Middle frontal gyrus (tissue), 1 donor: ENCODE results near the gene PPHLN1.
A peak's percentile ranks its signal among the peaks of the same experiment; 100 is the strongest.
"Not testable (repeated sequence)": the region's sequence is repeated elsewhere in the genome, so short reads cannot be mapped to it uniquely, and the experiment has no call there.

Experiments used
- DNase-seq: peaks from one replicate; pipeline ENCODE4 v3.0.0-alpha.2; 2015; ENCODE audit warnings: low spot score; ENCODE audit errors: extremely low spot score

The PPHLN1 gene

DNA sequence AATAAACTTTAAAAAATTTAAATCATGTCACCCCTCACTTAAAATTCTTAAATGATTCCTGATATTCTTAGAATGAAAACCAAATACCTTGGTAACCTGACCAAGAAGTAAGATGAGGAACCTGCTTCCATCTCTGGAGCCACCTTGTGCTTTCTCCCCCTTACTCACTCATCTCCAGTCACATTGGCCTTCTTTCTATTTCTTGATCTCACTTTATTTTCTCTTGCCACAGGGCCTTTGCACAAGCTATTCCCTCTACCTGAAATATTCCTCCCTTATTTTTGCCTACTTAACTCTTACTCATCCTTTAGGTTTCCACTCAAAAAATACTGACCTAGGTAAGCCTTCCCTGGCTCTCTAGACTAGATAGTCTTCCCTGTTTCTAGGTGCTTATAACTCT, 5.2 kb upstream of the PPHLN1 start:
- no peak for DNase-seq

DNA sequence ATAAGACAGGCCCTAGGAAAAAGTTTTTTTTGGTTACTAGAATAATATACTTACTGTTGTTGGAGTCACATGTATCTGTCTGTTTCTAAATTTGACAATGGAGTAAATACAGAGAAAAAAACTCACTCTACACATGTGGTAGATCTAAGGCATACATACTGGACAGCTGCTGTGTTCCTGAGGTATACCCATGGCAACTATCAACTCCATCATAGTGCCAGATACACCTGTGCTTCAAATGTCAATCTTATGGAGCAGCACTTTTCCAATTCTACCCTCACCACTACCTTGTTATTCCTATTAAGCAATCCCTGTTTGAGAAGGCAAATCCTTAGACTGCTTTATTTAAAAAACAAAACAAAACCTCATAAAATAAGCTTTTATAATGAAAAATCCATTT, 3.4 kb upstream of the PPHLN1 start:
- DNase-seq = no peak

DNA sequence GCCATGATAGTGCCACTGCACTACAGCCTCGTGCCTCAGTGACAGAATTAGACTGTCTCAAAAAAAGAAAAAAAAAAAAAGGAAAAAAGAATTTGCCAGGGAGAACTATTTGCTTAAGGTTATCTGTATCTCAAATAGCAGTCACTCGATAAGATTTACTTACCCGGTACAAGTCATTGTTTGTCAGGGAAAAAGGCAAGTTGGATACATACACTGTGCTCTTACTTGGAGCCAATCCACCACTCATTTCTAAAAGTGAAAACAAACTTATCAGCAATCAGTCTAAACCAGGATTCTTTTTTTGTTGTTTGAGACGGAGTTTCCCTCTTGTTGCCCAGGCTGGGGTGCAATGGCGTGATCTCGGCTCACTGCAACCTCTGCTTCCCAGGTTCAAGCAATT, 2.1 kb upstream of the PPHLN1 start:
- no peak for DNase-seq

DNA sequence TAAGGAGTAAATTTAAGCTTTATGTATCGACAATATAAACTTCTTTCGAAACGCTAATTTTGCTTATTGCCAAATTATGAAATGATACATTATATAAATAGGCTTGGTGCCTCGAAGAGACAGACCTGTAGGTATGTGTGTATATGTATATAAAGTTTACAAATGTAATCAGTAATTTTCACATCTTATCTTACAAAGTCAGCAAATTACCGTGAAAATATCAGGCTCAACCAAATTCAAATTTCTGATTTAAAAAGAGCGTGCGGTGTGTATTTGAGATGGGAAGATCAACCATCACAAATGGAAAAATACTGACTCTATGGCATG, 678 bp upstream of the PPHLN1 start:
- no peak for DNase-seq

DNA sequence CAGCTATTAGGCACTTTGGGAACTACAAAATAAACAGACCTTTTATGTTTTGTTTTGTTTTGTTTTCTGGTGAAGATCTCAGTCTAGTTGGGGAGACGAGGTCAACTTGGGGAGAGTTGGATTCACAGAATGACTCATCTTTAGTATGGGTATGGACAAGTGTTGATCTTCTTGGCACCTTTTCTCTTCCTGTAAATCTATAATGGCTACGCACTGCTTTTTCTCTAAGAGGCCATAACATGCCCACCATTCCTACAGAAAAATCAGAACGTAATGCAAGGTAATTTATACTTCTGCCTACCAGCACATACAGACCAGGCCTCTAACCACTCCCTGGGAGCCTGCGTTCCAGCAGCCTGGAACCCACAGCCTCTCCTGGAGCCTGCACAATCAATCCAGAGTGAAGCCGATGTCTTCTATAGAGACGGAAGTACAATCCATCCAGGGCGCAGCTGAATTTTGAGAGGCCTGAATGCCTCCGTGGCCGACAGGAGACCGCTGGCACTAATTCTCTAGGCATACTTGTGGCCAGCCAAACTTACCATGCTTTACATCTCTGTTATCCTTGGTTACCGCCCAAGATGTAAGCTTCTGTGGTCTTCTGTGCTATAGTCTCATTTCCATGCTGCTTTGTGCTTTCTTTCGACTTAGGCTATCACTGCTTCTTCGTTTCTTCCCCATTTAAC, 717 bp downstream of the PPHLN1 start:
- DNase-seq = no peak

DNA sequence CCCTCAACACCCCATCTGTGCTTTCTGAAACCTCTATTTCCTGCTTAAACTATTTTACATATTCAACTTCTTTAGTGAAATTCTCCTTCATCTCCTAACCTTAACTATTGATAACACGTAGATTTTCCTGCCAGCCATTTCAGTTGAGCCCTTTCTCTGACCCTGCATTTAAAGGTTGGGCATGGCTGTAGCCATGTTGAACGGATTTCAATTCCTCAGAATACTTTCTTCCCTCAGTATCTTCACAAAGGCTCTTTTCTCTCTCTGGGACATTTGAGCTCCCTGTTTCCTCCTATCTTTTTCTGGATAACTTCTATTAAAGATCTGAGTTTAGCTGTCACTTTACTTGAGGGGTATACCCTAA, 1.2 kb downstream of the PPHLN1 start:
- DNase-seq = no peak

DNA sequence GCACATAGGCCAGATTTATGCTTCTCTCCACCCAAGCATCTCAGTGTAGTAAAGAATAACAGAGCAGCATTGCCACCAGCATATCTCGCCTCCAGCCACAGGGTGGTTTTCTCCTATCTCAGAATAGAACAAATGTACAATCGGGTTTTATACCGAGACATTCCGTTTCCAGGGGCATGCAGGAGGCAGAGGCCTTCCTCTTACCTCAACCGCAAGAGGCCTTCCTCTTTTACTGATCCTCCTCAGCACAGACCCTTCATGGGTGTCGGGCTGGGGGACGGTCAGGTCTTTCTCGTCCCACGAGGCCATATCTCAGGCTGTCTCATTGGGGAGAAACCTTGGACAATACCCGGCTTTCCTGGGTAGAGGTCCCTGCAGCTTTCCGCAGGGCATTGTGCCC, 4.1 kb downstream of the PPHLN1 start:
- not testable (repeated sequence) for DNase-seq

DNA sequence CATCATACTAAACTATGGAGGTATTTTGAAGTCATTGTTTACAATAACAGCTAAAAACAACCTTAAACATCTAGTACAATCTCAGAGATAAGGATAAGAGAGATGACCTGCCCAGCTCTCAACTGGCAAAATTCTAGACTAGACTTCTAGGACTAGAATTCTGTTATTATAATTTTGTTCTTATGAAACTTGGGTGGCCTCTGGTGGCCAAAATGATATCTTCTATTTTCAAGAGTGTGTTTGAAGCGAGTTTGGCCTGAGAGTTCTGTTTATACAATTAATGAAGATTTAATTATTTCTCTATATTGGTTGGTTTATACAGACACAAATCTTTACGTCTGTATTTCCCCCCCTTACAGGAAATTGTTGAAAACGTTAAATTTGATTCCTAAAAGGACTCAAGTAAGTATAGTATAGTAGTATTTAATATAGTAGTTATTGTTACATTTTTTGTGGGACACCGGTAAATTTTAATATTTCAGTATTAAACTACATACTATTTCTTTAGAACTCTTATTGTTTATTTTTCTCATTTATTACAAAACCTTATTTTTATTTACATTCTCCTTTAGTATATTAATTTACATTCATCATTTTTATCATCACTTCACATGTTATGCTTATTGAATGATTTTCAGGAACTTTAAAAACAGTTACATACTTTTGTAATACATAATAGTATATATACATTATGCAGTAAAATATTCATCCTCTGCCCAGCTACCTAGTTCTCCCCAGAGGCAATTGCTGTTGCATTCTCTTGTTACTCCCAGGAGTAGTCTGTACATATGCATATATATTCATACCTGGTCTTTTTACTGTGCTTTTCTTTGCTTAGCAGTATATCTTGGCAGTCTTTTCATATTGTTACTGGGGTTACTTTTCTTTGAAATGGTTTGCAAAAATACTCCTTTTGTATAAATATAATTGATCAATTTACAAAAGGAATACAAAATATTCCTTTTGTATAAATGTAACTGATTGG, 6.6 kb downstream of the PPHLN1 start:
- peak; percentile 62 for DNase-seq

DNA sequence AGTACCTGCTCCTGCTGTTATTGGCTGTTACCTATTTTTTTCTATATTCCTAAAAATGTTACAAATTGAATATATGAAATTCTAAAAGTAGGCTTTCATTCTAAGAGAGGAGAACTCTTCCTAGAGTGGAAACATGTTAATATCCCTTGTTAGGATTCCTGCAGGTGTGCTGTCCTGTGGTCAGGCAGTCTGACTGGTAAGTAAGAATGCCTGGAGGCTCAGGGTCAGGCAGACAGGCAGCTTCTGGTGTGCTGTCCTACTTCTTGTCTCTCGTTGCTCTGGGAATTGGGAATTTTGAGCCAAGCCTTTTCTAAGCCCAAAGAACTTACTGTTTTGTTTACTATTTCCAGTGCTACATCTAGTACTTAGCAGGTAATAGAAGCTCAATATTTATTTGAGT, 10.3 kb downstream of the PPHLN1 start:
- no peak for DNase-seq

DNA sequence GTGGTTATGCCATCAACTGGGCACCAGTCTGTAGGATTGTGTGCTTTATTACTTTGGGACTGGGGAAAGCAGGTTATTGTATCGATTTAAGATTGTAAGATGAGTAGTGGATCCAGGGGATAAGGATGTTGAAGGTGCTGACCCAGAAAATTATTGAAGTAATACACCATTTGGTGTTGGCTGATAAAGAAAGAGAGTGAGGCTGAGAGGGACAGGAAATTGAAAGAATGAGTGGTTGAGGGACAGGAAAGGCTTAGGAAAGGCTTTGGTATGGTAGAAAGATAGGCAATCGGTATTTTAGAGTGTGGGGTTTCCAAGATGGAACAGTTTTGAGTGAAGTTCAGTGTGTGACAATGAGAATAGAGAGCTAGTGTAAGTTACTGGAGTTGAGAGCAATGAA, 12.3 kb downstream of the PPHLN1 start:
- no peak for DNase-seq

DNA sequence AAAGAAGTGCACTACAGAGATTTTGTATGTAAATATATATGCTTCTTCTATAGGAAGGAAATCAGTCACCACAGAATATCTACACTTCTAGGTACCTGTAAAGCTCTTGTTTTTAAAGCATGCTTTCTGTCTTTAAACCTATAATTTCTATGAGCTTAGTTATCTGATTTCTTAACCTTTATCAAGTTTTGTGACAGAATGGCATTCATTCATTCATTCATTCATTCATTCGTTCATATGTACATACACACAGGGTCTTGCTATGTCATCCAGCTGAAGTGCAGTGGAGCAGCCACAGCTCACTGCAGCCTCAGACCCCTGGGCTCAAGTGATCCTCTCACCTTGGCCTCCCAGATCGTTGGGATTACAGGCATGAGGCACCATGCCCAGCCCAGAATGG, 16.1 kb downstream of the PPHLN1 start:
- DNase-seq = no peak

DNA sequence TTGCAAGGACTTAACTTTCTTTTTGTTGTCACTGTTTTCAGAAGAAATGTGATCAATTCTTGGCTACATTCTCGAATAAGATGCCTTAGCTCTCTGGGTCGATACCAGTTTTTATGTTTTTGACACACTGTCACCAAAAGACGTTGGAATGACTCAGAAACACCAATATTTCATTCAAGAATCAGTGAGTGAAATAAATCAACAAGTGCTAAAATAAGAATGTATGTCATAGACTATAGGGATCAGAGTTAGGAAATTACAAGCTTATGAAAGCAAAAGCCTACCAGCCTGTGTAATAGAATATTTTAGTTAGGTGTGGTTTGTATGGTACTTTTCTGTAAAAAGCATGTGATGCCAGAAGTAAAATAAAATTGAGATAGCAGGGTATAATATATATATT, 17.8 kb downstream of the PPHLN1 start:
- no peak for DNase-seq

DNA sequence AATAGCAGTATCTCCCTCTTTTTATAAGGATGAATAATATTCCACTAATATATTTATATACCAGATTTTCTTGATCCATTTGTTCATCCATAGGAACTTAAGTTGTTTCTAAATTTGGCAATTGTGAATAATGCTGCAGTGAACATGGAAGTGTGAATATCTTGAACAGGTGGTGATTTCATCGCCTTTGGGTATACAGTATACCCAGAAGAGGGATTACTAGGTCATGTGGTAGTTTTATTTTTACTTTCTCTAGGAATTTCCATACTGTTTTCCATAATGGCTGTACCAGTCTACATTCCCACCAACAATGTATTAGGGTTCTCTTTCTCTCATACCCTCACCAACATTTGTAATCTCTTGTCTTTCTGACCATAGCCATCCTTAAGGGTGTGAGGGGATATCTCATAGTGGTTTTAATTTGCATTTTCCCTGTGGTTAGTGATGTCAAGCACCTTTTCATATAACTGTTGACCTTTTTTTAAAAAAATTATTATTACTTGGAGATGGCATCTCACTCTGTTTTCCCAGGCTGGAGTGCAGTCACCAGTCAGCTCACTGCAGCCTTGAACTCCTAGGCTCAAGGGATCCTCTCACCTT, 20.5 kb downstream of the PPHLN1 start:
- DNase-seq = no peak

DNA sequence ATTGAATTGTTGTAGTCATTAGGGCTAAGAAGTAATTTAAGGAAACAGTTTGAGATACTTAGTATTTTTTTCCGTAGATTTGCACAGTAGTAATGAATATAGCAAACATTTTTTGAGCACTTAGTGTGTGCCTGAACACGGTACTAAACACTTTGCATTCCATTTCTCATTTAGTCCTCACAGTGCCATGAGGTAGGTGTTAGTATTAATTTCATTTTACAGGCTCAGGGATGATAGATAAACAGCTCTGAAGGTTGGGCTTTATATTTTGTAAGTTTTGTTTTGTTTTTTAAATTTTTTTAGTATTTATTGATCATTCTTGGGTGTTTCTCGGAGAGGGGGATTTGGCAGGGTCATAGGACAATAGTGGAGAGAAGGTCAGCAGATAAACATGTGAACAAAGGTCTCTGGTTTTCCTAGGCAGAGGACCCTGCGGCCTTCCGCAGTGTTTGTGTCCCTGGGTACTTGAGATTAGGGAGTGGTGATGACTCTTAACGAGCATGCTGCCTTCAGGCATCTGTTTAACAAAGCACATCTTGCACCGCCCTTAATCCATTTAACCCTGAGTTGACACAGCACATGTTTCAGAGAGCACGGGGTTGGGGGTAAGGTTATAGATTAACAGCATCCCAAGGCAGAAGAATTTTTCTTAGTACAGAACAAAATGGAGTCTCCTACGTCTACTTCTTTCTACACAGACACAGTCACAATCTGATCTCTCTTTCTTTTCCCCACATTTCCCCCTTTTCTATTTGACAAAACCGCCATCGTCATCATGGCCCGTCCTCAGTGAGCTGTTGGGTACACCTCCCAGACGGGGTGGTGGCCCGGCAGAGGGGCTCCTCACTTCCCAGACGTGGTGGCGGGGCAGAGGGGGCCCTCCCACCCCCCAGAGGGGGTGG, 23.4 kb downstream of the PPHLN1 start:
- not testable (repeated sequence) for DNase-seq

DNA sequence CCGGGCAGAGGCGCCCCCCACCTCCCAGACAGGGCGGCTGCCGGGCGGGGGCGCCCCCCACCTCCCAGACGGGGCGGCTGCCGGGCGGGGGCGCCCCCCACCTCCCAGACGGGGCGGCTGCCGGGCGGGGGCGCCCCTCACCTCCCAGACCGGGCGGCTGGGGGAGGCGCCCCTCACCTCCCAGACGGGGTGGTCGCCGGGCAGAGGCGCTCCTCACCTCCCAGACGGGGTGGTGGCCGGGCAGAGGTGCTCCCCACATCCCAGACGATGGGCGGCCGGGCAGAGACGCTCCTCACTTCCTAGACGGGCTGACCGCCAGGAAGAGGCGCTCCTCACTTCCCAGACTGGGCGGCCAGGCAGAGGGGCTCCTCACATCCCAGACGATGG, 24.0 kb downstream of the PPHLN1 start:
- not testable (repeated sequence) for DNase-seq

DNA sequence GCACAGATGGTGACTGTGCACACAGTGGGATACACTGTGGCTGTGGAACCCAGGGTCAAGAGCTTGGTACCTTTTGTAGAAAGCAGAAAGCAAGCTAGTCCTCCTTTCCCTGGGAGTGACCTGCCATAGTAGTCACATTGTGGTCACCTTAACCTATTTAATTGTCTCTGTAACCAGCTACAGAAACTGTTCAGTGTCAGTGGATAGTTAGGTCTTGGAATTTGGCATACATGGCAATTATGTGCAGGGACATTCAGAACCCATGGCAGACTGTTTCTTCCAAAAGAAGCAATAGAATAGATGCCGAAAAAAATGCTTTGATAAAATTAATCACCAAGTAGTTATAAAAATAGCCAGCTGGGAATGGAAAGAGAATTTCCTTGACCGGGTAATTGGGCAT, 30.4 kb downstream of the PPHLN1 start:
- DNase-seq = no peak

DNA sequence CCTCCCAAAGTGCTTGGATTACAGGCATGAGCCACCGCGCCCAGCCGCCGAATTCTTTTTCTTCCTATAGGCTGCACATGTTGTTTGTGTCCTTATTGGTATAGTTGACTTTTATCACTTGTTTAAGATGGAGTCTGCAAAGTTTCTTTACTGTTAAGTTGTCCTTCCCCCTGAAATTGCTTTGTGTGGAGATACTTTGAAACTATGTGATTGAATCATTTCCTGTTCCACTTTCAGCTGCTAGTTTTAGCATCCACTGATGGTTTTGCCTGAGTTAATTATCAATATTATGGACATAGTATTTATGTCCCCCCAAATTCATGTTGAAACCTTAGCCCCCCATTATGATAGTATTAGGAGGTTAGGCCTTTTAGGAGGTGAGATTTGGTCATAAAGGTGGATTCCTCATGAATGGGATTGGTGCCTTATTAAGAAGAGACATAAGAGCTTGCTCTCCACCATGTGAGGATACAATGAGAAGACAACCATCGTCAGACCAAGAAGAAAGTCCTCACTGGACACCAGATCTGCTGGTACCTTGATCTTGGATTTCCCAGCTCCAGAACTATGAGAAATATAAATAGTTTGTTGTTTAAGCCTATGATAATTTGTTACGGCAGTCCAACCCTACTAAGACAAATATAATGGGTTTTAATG, 34.9 kb downstream of the PPHLN1 start:
- no peak for DNase-seq

DNA sequence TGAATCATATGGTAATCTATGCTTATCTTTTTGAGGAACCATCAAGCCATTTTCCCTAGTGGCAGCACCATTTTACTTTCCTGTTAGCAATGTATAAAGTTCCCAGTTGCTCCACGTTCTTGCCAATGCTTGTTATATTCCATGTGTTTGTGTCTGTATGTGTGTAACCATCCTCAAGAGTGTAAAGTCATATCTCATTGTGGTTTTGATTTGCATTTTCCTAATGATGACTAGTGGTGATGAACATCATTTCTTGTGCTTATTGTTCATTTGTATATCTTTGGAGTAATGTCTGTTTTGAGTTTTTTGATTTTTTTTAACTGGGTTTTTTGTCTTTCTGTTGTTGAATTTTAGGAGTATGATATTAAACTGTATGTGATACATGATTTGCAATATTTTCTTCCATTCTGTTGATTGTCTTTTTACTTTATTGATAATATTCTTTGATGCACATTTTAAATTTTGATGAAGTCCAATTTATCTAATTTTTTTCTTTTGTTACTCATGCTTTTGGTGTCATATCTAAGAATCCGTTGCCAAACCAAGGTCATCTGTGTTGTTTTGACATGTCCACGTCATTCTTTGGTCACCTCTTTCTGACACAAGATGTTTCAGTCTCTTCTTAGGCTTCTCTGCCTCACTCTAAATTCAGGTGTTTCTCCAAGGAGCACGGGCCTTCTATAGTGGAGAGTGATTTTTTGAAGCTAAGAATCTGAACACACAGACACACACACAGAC, 36.1 kb downstream of the PPHLN1 start:
- no peak for DNase-seq

DNA sequence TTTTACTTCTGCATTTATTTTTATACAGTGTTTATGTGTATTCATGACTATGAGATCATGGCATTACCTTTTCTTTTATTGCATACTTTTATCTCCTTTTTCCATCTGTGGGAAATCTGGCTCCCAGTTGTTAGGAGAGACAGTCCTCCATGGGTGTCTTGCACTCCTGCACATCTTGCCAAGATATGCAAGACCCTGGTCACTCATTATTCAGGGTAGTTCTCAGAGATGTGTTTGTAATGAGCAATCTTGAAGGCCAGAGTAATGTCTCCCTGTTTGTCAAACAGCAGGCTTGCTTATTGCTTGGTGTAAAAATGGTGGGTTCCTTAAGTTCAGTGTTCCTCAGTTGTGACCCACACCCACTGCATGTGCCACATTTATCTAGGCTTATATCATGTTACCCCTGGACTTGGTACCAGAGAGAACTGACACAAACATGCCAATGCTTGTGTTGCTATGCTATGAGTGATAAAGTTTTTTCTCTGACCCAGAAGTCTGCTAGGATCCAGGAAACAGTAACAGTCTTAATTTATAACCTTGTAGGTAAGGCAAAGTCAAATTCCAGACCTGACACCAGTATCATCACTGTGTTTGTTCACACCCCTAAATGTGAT, 36.8 kb downstream of the PPHLN1 start:
- no peak for DNase-seq

DNA sequence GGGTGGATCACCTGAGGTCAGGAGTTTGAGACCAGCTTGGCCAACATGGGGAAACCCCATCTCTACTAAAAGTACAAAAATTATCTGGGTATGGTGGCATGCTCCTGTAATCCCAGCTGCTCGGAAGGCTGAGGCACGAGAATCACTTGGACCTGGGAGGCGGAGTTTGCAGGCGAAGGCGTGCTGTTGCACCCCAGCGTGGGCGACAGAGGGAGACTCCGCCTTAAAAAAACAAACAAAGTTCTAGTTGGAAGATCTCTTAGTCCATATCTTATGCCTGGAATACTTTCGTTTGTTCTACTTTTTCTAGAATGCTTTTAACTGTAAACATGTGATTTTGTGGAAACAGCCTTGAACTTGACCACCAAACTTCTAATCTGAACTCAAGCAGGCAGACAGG, 38.7 kb downstream of the PPHLN1 start:
- no peak for DNase-seq
